ENCODE measurements around the gene ALDOA.

Gene ALDOA

DNA sequence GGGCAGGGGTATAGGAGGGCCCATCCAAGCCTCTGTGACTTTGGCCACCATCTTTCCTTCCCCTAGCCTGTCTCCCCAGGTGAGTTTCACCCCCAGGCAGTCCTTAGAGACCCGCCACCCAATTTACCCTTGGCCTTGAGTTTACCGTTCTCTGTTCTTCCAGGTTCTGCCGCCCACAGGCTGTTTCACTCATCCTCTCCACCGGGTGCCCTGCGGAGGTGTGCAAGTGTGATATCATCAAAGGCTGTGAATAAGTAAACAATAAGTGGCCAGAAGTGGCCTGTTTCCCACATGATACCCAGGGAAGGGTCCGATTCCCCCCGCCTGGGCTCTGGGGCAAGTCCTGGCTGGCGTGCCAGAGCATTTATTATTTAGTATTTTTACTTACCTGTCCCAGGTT is 19.4 kb upstream of the ALDOA start:
- DNase-seq, result no peak

GRCh38 chr16:30046588-30046987 is 19.0 kb upstream of the ALDOA start:
- DNase-seq, result no peak

- no peak for DNase-seq
Observed at GRCh38 chr16:30049871-30050270, 15.7 kb upstream of the ALDOA start.

DNA sequence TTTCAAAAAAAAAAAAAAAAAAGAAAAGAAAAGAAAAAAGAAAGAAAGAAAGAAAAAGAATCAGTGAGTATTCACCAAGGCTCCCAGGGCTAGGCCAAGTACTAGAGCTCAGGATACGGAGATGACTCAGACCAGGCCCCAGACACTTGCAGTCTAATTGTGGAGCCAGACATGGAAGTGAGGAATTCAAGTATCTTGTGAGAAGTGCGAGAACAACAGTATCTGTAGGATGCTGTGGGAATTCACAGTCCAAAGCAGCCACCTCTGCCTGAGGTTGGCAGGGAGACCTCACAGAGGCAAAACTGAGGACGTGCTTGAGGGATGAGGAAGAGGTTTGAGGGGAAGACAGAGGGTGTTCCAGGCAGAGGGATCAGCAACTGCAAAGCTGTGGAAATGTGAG is 14.0 kb upstream of the ALDOA start:
- DNase-seq, result no peak

- no peak for DNase-seq
Observed at GRCh38 chr16:30052671-30053372, 12.7 kb upstream of the ALDOA start.

- DNase-seq, result no peak
Observed at GRCh38 chr16:30053376-30054015, 12.1 kb upstream of the ALDOA start.

DNA sequence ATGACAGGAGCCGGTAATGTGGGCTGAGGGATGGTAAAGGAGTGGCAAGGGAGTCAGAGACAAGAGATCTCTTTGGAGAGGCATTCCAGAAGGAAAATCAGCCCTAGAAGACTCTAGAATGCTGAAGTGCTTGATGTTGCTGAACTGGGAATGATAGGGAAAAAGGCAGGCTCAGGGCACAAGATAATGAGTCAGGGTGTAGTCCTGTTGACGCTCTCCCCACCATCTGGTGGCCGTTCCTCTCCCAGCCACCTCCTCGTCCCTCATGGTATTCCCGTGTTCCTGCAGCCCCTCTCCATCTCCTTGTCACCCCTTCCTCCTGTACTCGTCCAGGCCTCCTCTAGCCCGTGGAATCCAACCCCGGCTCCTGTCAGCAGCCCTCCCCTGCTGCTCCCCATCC is 11.1 kb upstream of the ALDOA start:
- DNase-seq, result no peak

DNA sequence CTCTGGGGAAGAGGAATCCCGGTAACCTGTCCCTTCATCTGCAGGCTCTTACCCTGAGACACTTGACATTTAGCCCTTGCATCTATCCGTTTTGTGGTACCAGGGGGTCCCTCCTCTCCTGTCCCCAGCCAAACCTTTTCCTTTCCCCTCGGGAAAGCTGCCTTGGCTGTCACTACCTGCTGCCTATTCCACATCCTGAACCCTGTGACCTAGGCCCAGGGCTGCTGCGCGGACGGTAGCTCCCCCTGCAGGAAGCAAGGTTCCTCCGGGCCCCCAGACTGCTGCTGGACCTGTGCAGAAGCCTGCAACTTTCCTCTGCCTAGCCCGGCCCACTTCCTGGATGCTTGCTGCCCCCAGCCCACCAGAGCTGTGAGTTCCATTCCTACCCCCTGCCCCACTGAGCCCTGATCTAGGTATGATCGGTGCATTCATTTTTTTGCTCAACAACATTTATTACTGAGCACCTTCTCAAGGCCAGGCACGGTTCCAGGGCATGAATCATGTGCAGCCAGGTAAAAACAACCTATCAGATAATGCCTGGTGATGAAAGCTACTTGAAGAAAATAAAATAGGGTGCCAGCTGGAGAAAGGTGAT is 10.5 kb upstream of the ALDOA start:
- no peak for DNase-seq

DNA sequence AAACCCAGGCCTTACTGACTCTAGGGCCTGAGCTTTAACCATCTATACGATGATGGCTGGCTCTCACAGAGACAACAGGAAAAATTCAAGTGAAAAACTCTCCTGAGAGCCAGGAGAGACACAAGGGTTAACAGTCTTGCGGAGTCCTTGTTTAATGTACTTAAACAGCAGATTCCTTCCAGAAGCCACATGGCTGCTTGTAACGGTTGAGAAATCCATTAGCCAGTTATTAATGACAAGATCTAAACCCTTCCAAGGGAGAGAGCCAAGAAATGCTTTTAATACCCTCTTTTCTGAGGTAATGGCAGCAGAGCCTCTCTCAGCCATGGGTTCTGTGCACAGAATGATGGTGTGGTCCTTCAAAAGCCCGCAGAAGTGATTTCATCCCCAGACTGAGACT is 5.2 kb upstream of the ALDOA start:
- DNase-seq, result no peak

- no peak for DNase-seq
Observed at GRCh38 chr16:30060836-30061554, 4.6 kb upstream of the ALDOA start.

GRCh38 chr16:30063278-30063892 is 2.2 kb upstream of the ALDOA start:
- no peak for DNase-seq

GRCh38 chr16:30063893-30064728 is 1.4 kb upstream of the ALDOA start:
- no peak for DNase-seq

GRCh38 chr16:30064729-30065101 is 845 bp upstream of the ALDOA start:
- DNase-seq, result no peak

DNA sequence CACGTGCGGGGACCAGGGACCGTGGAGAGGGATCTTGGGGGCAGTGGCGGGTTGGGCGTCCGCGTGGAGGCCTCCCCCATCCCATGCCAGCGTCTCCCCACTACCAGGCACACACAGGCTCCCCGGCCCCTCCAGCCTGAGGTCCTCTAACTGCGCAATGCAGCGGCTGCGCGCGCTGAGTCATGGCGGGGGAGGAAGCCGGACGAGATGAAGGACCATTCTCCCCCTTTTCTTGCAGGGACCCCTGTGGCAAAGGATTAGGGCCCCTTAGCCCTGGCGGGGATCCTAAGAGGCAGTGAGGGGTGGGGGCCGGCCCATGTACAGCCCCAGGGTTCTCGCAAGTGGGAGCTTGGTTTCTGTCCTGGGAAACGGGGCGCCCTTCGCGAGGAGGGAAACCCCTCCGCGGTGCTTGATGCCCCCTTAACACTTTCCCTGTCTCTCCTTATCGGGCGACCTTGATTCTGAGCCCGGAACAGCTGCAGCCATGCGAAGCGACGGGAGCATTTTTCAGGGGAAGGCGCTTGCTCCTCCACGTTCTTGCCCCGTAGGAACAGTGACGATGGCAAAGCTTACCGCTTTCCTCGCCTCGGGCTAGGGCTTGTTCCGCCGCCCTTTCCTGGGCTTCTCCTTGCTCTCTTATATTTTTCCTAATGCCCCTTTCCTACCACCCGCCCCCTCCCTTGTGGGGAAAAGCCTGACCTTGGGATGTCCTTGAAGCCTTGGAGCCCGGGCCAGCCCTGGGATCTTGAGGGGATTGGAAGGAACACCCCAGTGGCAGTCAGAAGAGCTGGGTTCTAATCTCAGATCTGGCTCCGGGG is 592 bp downstream of the ALDOA start:
- no peak for DNase-seq

GRCh38 chr16:30066761-30067583 is 1.4 kb downstream of the ALDOA start:
- DNase-seq, result no peak

DNA sequence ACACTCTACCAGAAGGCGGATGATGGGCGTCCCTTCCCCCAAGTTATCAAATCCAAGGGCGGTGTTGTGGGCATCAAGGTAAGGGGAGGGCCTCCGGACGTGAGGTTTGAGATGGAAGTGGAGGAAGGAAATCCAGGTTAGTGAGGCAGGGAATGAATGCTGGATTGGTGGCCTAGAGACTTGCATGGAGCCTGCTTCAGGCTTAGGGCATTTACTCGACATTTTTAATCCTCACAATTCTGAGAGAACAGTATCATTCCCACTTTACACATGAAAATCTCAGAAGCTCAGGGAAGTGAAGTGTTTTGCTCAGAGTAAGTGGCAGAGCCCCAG is 2.0 kb downstream of the ALDOA start:
- no peak for DNase-seq

DNA sequence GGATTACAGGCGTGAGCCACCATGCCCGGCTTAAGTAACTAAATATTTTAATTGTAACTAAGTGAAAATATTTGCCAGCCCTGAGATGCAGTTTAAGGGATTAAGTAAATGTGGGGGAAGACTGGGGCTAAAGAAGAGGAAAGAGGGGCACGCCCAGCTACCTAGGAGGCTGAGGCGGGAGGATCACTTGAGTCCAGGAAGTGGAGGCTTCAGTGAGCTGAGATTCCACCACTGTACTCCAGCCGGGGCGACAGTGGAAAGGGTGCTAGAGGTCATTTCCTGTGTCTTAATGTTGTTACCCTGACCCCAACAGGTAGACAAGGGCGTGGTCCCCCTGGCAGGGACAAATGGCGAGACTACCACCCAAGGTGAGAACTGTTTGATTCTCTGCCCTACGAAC is 2.8 kb downstream of the ALDOA start:
- no peak for DNase-seq

DNA sequence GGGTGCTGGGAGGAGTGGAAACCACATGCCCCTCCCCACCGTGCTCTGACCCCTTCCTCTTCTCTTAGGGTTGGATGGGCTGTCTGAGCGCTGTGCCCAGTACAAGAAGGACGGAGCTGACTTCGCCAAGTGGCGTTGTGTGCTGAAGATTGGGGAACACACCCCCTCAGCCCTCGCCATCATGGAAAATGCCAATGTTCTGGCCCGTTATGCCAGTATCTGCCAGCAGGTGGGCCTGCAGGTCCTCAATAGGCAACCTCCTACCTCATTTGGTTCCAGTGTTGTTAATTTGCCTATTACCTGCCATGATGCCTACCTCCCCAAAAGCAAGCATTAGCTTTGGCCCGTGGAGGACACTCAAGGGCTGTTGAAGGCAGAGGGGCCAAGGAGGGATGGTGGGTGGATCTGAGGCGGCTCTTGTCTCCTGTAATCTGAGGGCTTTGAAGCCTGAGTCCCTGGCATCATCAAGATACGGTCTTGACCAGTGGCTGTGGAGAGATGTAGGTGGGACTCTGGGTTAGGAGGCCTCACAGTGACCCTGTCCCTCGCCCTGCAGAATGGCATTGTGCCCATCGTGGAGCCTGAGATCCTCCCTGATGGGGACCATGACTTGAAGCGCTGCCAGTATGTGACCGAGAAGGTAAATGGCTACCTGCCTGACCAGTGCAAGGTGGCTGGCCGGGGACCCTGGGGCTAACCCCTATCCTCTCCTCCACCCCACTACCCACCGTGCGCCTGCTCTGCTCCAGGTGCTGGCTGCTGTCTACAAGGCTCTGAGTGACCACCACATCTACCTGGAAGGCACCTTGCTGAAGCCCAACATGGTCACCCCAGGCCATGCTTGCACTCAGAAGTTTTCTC is 3.4 kb downstream of the ALDOA start:
- no peak for DNase-seq

DNA sequence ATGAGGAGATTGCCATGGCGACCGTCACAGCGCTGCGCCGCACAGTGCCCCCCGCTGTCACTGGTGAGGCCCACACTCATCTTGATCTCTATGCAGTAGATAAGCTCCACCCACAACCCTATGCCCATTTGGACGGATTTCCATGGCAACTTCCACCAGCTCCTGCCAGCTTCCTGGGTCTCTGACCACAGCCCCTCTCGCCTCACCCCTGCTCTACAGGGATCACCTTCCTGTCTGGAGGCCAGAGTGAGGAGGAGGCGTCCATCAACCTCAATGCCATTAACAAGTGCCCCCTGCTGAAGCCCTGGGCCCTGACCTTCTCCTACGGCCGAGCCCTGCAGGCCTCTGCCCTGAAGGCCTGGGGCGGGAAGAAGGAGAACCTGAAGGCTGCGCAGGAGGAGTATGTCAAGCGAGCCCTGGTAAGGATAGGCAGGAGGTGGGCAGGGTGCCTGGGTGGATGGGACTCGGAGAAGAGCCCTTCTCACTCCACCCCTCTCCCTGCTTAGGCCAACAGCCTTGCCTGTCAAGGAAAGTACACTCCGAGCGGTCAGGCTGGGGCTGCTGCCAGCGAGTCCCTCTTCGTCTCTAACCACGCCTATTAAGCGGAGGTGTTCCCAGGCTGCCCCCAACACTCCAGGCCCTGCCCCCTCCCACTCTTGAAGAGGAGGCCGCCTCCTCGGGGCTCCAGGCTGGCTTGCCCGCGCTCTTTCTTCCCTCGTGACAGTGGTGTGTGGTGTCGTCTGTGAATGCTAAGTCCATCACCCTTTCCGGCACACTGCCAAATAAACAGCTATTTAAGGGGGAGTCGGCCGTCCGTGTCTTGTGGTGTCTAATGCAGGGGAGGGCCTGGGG is 4.3 kb downstream of the ALDOA start:
- no peak for DNase-seq
